Type B pancreatic cell (in vitro differentiated cells): ENCODE results near the gene RFTN1. TPM values are rescaled to one million over a fixed set of nuclear protein-coding genes. Genes with fewer than 3 reads are reported as not detected.

Experiments
- DNase-seq: peaks from one replicate; pipeline ENCODE4 v3.0.0; 2021; ENCODE audit warnings: mixed read lengths; ENCODE audit not compliant: unreplicated experiment; ENCODE audit errors: extremely low spot score
- H3K27ac Mint-ChIP-seq: 2 replicates; pipeline ENCODE4 v1.8.0; 2021; ENCODE audit warnings: mild to moderate bottlenecking, mixed read lengths
- H3K27me3 Mint-ChIP-seq: 2 replicates; pipeline ENCODE4 v1.8.0; 2021; ENCODE audit warnings: mixed read lengths
- H3K36me3 Mint-ChIP-seq: 2 replicates; pipeline ENCODE4 v1.8.0; 2021; ENCODE audit warnings: mixed read lengths
- H3K4me1 Mint-ChIP-seq: one replicate; pipeline ENCODE4 v1.8.0; 2021; ENCODE audit warnings: mixed read lengths; ENCODE audit not compliant: unreplicated experiment
- H3K4me3 Mint-ChIP-seq: 2 replicates; pipeline ENCODE4 v1.8.0; 2021; ENCODE audit warnings: mild to moderate bottlenecking, mixed read lengths
- H3K9me3 Mint-ChIP-seq: 2 replicates; pipeline ENCODE4 v1.8.0; 2021; ENCODE audit warnings: mixed read lengths
- long read RNA-seq: library from polyadenylated mRNA; unstranded; transcript quantifications from one replicate; pipeline ENCODE4 v2.0.0, GENCODE V29; 2020
- total RNA-seq: library from RNA; stranded (reverse); gene quantifications from 2 replicates; pipeline ENCODE4 v1.2.1, GENCODE V29; 2021; ENCODE audit warnings: low replicate concordance
- TF ChIP-seq, protein P1 (sequence below): fragments of 200-600 bp; sonication (generic); conservative IDR thresholded peaks from 2 replicates; pipeline ENCODE4 v1.5.0; 2021; ENCODE audit warnings: antibody characterized with exemption, mild to moderate bottlenecking

The RFTN1 gene, protein sequence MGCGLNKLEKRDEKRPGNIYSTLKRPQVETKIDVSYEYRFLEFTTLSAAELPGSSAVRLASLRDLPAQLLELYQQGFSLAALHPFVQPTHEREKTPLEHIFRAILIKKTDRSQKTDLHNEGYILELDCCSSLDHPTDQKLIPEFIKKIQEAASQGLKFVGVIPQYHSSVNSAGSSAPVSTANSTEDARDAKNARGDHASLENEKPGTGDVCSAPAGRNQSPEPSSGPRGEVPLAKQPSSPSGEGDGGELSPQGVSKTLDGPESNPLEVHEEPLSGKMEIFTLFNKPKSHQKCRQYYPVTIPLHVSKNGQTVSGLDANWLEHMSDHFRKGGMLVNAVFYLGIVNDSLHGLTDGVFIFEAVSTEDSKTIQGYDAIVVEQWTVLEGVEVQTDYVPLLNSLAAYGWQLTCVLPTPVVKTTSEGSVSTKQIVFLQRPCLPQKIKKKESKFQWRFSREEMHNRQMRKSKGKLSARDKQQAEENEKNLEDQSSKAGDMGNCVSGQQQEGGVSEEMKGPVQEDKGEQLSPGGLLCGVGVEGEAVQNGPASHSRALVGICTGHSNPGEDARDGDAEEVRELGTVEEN
- total RNA-seq = 9.8 and 18.3 TPM in 2 replicates
- long read RNA-seq, partial matches to known transcripts = 1 of 6 reads
- long read RNA-seq, other reads (novel, unspliced or antisense) = 2 of 6 reads

DNA sequence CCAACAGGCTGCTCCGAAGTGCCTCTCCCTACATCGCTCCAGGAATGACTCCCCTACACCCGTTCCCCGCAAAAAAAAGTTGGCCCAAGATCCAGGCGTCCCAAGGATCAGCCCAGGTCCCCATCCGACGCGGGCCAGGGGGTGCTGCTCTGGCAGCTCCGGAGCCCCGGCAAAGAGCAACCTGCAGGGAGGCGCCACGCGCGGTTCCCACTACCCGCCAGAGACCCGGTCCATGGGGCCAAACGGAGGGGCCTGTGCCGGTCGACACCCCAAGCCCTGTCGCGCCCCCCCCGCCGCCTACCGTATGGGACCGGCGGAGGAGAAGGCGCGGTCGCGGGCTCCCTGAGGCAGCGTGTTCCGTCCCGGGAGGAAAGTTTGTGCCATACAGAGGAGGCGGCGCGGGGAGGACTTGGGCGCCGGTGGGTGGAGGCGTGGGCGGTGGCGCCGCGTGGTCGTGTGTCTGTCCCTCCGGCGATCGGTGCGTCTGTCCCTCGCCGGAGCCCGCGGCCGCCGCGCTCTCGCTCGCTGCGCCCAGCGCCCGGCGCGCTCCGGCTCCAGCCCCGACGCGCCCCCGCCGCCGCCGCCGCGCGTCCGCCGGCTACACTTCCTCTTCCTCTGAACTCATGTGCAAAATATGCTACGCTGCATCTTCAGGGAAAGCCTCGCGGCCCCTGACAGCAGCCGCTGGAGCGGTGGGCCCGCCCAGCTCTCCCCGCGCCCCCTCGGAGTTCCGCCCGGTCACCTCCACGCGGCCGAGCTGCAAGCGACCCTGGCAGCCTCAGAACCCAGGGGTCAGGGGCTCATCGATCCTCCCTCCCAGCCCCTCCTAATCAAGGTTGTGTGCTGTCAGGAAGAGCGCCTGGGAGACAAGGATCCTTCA lies at the start of gene RFTN1:
Gene RFTN1 (minus strand): TSS at position 559 of the 880 bp plus-strand sequence. CDS start 19,830 bp downstream, outside the sequence.
- Mint-ChIP-seq H3K27me3 (peaks cover 57% of the 10 kb centered on the region), H3K36me3 (no peaks in the 10 kb centered on the region), H3K27ac (peak within 1 kb of the TSS; percentile 34), H3K9me3 (no peaks in the 10 kb centered on the region), H3K4me1 (peaks cover 58% of the 10 kb centered on the region), H3K4me3 (peak within 1 kb of the TSS; percentile 90)
- TF ChIP-seq, protein P1, sequence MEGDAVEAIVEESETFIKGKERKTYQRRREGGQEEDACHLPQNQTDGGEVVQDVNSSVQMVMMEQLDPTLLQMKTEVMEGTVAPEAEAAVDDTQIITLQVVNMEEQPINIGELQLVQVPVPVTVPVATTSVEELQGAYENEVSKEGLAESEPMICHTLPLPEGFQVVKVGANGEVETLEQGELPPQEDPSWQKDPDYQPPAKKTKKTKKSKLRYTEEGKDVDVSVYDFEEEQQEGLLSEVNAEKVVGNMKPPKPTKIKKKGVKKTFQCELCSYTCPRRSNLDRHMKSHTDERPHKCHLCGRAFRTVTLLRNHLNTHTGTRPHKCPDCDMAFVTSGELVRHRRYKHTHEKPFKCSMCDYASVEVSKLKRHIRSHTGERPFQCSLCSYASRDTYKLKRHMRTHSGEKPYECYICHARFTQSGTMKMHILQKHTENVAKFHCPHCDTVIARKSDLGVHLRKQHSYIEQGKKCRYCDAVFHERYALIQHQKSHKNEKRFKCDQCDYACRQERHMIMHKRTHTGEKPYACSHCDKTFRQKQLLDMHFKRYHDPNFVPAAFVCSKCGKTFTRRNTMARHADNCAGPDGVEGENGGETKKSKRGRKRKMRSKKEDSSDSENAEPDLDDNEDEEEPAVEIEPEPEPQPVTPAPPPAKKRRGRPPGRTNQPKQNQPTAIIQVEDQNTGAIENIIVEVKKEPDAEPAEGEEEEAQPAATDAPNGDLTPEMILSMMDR = peak; percentile 27
- no peak for DNase-seq

DNA sequence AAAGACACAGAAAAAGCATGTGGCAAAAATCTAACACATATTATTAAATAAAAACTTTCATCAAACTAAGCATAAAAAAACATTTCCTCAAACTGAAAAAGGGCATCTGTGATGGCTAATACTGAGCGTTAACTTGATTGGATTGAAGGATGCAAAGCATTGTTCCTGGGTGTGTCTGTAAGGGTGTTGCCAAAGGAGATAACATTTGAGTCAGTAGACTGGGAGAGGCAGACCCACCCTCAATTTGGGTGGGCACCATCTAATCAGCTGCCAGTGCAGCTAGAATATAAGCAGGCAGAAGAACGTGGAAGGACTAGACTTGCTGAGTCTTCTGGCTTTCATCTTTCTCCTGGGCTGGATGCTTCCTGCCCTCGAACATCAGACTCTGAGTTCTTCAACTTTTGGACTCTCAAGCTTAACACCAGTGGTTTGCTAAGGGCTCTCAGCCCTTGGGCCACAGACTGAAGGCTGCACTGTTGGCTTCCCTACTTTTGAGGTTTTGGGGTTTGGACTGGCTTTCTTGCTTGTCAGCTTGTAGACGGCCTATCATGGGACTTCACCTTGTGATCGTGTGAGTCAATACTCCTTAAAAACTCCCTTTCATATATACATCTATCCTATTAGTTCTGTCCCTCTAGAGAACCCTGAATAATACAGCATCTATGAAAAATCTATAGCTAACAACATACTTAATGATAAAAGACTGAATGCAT lies 46.3 kb upstream of the RFTN1 start:
- Mint-ChIP-seq H3K4me3 (no peak overlapping the region), H3K27me3 (no peaks in the 10 kb centered on the region), H3K4me1 (peaks cover 3% of the 10 kb centered on the region), H3K27ac (no peak overlapping the region), H3K36me3 (no peaks in the 10 kb centered on the region), H3K9me3 (peaks cover 7% of the 10 kb centered on the region)
- TF ChIP-seq, protein P1 = no peak
- DNase-seq = no peak

DNA sequence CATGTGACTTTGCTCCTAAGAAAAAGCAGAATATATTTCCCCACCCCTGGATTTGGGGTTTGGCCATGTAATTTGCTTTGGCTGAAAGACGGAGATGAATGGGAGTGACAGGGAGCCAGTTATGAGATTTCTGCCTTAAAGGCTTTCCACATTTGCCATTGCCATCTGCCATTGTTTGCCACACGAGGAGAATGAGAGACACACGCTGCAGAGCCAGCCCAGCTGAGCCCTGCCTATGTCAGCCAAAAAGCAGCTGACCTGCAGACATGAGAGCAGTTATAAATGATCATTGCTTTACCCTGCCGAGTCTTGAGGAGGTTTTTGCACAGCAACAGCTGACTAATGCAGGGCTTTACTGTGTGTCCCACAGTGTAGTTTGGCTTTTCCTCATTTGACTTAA lies 40.6 kb upstream of the RFTN1 start:
- H3K4me3 Mint-ChIP-seq = no peak overlapping the region
- H3K9me3 Mint-ChIP-seq = no peaks in the 10 kb centered on the region
- peaks cover 12% of the 10 kb centered on the region for H3K27me3 Mint-ChIP-seq
- DNase-seq = no peak
- no peak overlapping the region for H3K27ac Mint-ChIP-seq
- H3K36me3 Mint-ChIP-seq = no peaks in the 10 kb centered on the region
- TF ChIP-seq, protein P1 = no peak
- peaks cover 7% of the 10 kb centered on the region for H3K4me1 Mint-ChIP-seq

DNA sequence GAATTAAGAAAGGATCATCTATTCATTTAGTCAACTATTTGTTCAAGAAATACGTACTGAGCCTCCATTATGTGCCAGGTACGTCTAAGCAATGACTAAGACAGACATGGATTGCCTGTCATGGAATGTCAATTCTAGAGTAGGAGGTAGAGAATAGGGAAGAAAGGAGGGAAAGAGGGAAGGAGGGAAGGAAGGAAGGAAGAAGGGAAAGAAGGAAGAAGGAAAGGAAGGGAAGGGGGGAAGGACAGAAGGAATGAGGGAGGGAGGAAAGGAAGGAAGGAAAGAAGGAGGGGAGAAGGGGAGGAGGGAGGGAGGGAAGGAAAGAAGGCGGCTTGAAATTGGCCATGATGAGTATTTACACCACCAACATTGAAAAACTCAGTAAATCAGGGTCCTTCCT lies 39.3 kb upstream of the RFTN1 start:
- no peak overlapping the region for H3K4me3 Mint-ChIP-seq
- TF ChIP-seq, protein P1 = no peak
- H3K9me3 Mint-ChIP-seq = peaks cover 7% of the 10 kb centered on the region
- H3K36me3 Mint-ChIP-seq = no peaks in the 10 kb centered on the region
- peaks cover 16% of the 10 kb centered on the region for H3K27me3 Mint-ChIP-seq
- no peak for DNase-seq
- H3K27ac Mint-ChIP-seq = no peak overlapping the region
- H3K4me1 Mint-ChIP-seq = peaks cover 7% of the 10 kb centered on the region
